HL-60 (cell line): ENCODE results near the gene SPTB.

ENCODE experiments used
- DNase-seq, 2 experiments: peaks; one replicate each; pipeline ENCODE4 v3.0.0-alpha.2; 2010 to 2020; ENCODE audit warnings: low read depth in 1 of 2, low spot score in 1 of 2
- H3K27ac ChIP-seq: fragments of 250-450 bp; sonication (Bioruptor Pico); replicated peaks from 2 replicates; pipeline ENCODE4 v1.5.1; 2020; ENCODE audit warnings: mild to moderate bottlenecking, moderate library complexity
- H3K27me3 ChIP-seq: fragments of 250-450 bp; sonication (Bioruptor Pico); 2 replicates; pipeline ENCODE4 v1.5.1; 2021; ENCODE audit warnings: mild to moderate bottlenecking, moderate library complexity; ENCODE audit not compliant: insufficient read depth, poor library complexity, severe bottlenecking
- H3K4me3 ChIP-seq: replicated peaks from 2 replicates; pipeline ENCODE4 v1.5.1; 2011; ENCODE audit warnings: mild to moderate bottlenecking, control low read depth, low read length; ENCODE audit not compliant: insufficient read depth
- CTCF ChIP-seq: IDR thresholded peaks from one replicate; pipeline ENCODE4 v1.5.1; 2011; ENCODE audit warnings: low read length, control low read depth, inconsistent platforms; ENCODE audit not compliant: insufficient read depth
- GABPA ChIP-seq: IDR thresholded peaks from 2 replicates; pipeline ENCODE4 v1.6.1; 2012; ENCODE audit warnings: low read depth
- POLR2AphosphoS5 ChIP-seq: IDR thresholded peaks from 2 replicates; pipeline ENCODE4 v1.6.1; 2012; ENCODE audit warnings: low read depth
- REST ChIP-seq: IDR thresholded peaks from 2 replicates; pipeline ENCODE4 v1.6.1; 2012; ENCODE audit warnings: low read depth; ENCODE audit not compliant: insufficient replicate concordance
- SPI1 ChIP-seq: IDR thresholded peaks from 2 replicates; pipeline ENCODE4 v1.6.1; 2012; ENCODE audit warnings: low read depth, mild to moderate bottlenecking, borderline replicate concordance

Gene SPTB

GRCh38 chr14:64725261-64725815 lies 154.4 kb downstream of the SPTB start:
- DNase-seq: no peak
- Histone ChIP-seq H3K27me3 (no peaks in the 10 kb centered on the region), H3K4me3 (no peak overlapping the region), H3K27ac (no peak overlapping the region)
- TF ChIP-seq GABPA (no peak), REST (no peak), CTCF (no peak), SPI1 (no peak), POLR2AphosphoS5 (no peak)

- no peak for DNase-seq
- TF ChIP-seq SPI1: no peak
- no peak for TF ChIP-seq REST
- no peak for TF ChIP-seq CTCF
- no peak for TF ChIP-seq POLR2AphosphoS5
- no peak for TF ChIP-seq GABPA
- Histone ChIP-seq H3K27ac (no peak overlapping the region), H3K4me3 (no peak overlapping the region), H3K27me3 (no peaks in the 10 kb centered on the region)
Measured at GRCh38 chr14:64724578-64724930, 155.2 kb downstream of the SPTB start.

- no peak for DNase-seq
- H3K27me3 ChIP-seq: no peaks in the 10 kb centered on the region
- no peak overlapping the region for H3K27ac ChIP-seq
- TF ChIP-seq REST (no peak), SPI1 (no peak), GABPA (no peak), CTCF (no peak), POLR2AphosphoS5 (no peak)
- H3K4me3 ChIP-seq: no peak overlapping the region
Measured at GRCh38 chr14:64723691-64724577, 155.8 kb downstream of the SPTB start.
